Thyroid gland (tissue), 4 donors: ENCODE data around the gene SLC39A10.

Experiments used
- POLR2A ChIP-seq, 2 donors: fragments of 450-650 bp; IDR thresholded peaks; one replicate each; pipeline ENCODE4 v1.6.1; 2017; ENCODE audit warnings: antibody characterized with exemption in 2 of 2, mild to moderate bottlenecking in 2 of 2, moderate library complexity in 1 of 2
- TF ChIP-seq, protein P1 (sequence below), 6 experiments: fragments of 200-600 bp in 3 of 6; fragments of 450-650 bp in 3 of 6; sonication (generic) in 3 of 6; IDR thresholded peaks; one replicate each; pipeline ENCODE4 v1.5.1; 2016 to 2019; ENCODE audit warnings: antibody characterized with exemption in 6 of 6, mild to moderate bottlenecking in 2 of 6, inconsistent platforms in 1 of 6, moderate library complexity in 1 of 6

DNA sequence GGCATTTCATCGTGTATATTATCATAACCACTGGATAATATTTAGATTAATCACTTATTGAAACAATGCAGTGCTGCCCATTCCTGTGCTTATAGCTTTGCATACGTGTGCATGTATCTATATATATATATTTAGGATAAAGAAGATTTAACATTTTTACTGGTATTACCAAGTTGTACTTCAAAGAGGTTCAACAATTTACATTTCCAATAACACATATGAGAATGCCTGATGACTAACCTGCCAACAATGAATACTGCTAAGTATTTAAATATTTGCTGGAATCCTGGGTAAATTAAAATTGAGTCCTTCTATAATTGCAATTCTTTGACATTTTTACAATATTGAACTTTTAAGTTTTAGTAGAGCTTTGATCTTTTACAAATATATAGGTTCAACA is 111.4 kb downstream of the SLC39A10 start:
- TF ChIP-seq, protein P1, sequence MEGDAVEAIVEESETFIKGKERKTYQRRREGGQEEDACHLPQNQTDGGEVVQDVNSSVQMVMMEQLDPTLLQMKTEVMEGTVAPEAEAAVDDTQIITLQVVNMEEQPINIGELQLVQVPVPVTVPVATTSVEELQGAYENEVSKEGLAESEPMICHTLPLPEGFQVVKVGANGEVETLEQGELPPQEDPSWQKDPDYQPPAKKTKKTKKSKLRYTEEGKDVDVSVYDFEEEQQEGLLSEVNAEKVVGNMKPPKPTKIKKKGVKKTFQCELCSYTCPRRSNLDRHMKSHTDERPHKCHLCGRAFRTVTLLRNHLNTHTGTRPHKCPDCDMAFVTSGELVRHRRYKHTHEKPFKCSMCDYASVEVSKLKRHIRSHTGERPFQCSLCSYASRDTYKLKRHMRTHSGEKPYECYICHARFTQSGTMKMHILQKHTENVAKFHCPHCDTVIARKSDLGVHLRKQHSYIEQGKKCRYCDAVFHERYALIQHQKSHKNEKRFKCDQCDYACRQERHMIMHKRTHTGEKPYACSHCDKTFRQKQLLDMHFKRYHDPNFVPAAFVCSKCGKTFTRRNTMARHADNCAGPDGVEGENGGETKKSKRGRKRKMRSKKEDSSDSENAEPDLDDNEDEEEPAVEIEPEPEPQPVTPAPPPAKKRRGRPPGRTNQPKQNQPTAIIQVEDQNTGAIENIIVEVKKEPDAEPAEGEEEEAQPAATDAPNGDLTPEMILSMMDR (IDR thresholded peaks at IDR 0.05): no peak
- TF ChIP-seq POLR2A (IDR thresholded peaks at IDR 0.05): no peak
